GM19468 (cell line): ENCODE results near the gene GRSF1.
"Not testable (repeated sequence)": the region's sequence is repeated elsewhere in the genome, so short reads cannot be mapped to it uniquely, and the experiment has no call there.

ENCODE experiments used
- ATAC-seq: cut with Tn5 transposase; IDR thresholded peaks from one replicate; pipeline ENCODE4 v1.9.1; 2021; ENCODE audit warnings: mild to moderate bottlenecking, moderate library complexity, moderate number of reproducible peaks; ENCODE audit not compliant: unreplicated experiment; ENCODE audit errors: extremely low read depth

Gene GRSF1

DNA sequence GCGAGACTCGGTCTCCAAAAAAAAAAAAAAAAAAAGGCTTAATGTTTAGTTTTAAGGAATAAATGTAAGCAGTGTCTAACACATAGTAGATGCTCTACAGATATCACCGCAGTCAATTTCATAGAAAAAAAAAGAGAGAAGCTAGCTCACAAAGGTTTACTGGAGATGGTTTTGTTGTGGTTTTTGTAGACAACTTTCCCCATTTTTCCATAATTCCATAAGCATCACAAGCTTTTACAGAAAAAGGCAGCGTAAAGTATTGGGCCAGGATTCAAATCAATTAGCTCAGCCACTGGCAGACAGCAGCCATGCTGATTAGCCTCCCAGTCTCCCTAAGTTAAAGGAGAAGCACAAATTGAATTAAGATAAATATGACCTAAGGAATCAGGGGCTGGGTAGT, 1.5 kb downstream of the GRSF1 start:
- no peak for ATAC-seq

DNA sequence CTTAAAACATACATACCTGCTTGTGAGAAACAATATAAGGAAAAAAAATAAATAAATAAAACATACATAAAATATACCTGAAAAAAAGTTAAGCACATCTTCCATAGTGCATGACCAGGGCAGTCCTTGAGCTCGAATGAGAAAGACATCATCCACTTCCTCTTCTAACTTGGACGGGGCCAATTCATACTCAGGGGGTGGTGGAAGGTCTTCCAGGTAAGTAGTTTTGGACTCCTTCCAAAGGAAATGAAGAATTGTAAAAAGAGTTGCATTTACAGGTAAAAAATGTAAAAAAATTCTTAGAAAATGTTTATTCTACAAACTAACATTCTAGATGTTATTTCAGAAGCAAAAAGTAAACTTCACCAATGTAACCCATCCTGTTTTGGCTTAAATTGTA, 3.6 kb downstream of the GRSF1 start:
- no peak for ATAC-seq

DNA sequence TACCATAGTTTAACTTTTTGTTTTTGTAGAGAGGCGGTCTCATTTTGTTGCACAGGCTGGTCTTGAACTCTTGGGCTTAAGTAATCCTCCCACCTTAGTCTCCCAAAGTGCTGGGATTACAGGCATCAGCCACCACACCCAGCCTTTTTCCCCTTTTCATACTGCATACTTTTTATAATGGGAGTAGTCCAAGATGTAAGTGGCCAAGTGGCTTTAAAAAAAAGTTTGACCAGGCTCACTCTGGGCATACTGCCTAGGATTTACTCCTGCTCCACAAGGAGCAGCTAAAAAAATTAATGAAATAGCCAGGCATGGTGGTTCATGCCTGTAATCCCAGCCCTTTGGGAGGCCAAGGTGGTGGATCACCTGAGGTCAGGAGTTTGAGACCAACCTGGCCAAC, 6.0 kb downstream of the GRSF1 start:
- ATAC-seq, result no peak

DNA sequence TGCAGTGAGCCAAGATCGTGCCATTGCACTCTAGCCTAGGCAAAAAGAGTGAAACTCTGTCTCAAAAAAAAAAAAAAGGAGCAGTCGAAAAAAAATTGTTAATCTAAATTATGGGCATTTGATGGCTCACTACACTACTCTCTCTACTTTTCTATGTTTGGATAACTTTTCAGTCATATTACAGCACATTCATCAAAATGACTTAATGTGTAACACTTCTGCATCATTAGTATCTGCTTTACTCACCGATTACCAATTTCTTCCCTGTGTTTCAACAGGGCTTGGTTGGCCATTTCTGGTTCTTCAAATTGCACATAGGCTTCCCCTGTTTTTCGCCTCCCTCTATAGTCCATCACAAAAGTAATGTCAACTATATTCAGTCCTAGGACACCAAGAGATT, 8.4 kb downstream of the GRSF1 start:
- no peak for ATAC-seq

DNA sequence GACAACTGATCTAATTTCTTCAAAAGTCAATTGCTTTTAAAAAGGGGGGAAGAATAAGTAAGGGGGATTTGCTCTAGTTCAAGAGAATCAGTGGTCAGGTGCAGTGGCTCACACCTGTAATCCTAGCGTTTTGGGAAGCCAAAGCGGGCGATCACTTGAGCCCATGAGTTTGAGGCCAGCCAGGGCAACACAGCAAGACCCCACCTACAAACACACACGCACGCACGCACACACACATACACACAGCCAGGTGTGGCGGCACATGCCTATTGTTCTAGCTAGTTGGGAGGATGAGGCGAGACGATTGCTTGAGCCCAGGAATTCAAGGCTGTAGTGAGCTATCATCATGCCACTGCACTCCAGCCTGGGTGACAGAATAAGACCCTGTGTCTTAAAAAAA, 9.6 kb downstream of the GRSF1 start:
- no peak for ATAC-seq

DNA sequence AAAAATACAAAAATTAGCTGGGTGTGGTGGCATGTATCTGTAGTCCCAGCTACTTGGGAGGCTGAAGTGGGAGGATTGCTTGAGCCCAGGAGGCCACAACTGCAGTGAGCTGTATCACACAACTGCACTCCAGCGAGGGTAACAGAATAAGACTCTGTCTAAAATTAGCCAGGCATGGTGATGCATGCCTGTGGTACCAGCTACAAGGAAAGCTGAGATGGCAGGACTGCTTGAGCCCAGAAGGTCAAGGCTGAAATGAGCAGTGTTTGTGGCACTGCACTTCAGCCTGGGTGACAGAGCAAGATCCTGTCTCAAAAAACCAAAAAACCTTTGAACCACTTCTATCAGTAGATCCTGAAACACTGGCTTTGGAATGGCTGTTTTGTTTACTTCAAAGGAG, 10.2 kb downstream of the GRSF1 start:
- no peak for ATAC-seq

DNA sequence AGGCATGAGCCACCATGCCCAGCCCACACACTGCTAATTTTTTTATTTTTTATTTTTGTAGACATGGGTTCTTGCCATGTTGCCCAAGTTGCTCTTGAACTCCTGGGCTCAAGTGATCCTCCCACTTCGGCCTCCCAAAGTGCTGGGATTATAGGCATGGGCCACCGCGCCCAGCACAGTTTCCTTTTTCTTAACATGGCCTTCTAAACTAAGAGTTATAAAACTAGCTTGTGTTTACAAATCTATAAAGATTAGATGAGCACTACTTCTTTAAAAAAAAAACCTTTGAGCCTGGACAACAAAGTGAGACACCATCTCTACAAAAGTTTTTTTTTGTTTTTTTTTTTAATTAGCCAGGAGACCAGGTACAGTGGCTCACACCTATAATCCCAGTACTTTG, 10.7 kb downstream of the GRSF1 start:
- ATAC-seq, result no peak

DNA sequence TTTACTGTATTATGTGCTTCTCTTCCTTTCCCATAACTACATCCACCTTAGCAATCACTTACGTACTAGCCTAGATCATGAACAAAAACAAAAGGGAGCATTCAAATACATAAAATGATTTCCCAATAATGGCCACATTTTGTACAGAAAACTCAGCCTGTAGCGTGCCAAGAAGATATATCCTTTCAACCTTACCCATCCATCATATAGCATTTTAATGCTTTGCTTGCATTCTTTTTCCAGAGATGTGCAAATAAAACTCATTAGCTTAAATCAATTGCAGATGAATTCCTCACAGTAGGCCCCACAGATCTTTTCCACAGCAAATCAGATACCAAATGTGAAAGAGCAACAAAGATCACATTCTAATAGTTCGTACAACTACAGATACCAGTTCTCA, 20.8 kb downstream of the GRSF1 start:
- no peak for ATAC-seq

DNA sequence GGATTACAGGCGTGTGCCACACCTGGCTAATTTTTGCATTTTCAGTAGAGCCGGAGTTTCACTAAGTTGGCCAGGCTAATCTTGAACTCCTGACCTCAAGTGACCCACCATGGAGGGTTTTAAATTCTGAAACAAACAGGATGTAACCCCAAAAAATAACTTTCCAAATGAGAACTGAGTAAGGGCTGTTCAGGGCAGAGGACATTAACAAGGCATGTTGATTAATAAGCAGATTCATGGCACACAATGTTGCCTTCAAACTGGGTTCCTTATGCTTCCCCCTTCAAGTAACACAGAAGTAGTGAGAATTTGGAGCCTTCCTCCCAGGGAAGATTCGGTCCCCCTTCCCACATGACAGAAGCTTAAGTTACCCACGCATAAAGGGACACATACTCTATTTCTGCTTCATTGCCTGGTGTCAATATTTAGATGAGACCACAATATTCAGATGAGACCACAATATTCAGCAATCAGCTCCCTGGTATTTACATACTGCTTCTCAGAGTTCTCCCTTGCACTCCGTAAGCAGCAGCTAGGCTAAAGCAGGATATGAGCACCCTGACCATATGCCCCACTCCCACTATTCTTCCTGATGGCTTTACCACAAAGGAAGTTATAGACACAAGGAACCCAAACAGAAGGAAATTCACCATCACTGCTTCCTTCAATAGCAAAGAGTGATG, 21.4 kb downstream of the GRSF1 start:
- ATAC-seq, result no peak

DNA sequence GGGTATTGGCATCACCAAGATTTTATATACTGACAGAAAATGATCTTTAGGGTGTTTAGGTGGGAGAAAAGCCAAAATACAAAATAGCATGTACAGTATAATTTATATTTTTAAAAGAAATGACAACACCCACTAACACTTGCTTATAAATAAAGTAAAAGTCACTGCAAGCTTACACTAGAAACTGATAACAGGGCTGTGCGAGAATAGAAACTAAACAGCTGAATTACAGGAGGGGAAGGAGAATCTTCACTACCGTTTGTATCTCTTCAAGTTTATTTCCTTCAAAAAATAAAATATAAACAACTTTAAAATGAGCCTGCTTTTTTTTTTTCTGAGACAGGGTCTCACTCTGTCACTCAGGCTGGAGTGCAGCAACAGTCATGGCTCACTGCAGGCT, 22.8 kb downstream of the GRSF1 start:
- no peak for ATAC-seq

DNA sequence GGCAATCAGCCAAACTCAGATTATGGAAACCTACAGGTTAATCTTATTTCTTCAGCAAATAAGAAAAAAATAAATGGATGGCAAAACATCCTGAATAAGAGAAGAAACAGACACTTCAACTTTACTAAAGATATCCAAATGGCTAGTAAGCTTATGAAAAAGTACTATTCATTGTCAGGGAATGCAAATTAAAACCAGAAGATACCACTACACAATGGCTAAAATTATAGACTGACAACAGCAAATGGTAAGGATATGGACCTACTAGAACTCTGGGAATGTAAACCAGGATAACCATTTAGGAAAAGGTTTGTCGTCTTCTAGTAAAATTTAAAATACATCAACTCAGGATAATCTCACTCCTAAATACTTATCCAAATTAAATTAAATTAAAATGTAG, 24.3 kb downstream of the GRSF1 start:
- ATAC-seq, result no peak

DNA sequence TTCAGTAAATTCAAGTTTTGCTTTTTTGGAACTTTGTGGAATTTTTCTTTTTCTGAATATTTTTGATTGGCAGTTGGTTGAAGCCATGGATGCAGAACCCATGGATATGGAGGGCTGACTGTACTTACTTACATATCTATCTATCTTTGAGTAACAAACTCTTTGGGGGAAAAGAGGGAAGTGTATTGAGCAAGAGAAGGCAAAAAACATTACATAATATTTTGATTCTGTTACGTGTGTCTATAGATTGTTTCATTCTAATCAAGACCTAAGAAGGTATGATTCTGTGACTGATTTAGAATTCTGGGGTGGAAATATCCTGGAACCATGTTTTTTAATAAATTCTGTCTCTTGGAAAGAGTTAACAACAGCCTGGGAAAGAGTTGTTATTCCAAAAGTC, 31.5 kb downstream of the GRSF1 start:
- no peak for ATAC-seq

DNA sequence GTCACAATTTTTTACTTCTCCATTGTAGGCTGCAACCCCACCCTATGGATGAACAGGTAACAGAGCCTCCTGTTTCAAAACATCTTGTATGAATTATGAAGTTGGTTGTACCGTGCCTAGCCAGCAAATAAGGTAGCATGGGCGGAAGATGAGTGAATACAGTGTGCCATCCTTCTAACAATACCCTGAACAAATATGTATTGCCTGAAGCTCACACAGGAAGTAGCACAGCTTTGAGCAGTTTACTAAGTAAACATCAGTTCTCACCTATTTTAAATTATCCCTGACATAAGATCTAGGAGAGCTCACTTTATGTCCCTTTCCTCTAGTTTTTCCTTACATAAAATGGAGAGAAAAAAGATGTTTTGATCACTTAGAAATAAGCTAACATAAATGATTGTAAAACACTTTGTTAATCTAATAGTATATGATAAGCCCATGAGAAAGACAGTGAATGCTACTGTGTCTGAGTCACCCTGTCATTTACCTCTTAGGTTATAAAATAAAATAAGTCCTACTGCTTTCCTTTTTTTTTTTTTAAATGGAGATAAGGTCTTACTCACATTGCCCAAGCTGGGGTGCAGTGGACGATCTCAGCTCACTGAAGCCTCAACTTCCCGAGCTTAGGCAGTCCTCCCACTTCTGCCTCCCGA, 36.6 kb downstream of the GRSF1 start:
- no peak for ATAC-seq

DNA sequence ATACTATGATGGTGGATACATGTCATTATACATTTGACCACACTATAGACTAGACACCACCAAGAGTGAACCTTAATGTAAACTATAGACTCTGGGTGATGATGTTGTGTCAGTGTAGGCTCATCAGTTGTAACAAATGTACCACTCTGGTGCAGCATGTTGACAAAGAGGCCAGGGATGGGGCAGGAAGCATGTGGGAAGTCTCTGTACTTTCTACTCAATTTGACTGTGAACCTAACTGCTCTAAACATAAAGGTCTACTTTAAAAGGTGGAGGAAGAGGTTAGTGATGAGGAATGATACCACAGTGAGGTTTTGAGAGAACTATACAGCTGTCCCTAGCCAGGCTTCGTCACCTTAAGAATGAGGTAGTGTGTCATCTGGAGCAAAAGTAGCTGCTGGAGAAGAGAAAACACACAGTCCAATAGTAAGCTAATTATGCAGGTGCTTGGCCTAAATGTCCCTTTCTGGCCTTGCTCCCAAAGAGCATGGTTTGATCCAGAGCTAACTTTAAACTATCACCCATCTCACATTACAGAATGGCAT, 38.4 kb downstream of the GRSF1 start:
- ATAC-seq, result no peak

DNA sequence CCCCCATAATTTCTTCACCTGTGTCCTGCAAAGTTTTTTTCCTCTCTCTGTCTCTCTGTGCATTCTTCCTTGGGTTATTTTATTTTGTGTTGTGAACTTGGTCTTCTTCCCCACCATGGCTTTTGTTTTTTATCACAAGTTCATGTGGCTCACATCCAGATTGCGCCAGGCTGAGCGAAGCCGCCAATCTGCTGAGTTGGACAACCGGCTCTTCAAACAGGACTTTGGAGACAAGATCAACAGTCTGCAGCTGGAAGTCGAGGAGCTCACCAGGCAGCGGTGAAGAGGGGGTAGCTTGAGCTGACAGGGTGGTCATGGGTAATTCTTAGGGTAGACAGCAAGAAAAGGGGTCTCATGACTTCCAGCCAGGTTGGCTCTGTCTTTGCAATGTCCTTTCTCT, 46.1 kb downstream of the GRSF1 start:
- ATAC-seq, result no peak

DNA sequence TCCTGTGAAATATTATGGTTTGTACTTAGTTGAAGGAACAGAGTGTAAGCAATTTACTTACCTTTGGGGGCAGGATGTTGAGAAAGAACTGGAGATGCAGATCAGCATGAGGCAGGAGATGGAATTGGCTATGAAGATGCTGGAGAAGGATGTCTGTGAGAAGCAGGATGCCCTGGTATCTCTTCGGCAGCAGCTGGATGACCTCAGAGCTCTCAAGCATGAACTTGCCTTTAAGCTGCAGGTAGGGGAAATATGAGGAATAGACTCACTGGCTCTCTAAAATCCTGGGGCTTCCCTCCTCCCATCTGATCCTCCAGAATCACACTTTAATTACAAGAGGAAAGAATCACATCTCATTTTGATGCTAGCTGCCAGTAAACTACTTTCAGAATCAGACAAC, 51.0 kb downstream of the GRSF1 start:
- ATAC-seq, result no peak

DNA sequence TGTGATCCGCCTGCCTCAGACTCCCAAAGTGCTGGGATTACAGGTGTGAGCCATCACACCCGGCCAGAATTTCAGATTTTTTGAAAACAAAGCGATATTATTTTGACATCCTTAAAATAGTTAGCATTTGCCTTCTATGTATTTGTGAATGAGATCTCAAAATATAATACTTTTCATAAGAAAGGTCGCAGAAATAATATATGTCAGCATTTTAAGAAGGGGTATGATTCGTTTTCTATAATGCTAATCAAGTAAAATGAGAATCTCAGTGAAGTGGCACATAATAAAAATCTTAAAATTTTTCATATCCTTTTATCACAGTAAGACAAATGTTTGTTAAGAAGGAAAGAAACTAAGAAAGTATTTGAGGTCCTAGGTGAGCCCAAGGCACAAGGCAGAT, 52.2 kb downstream of the GRSF1 start:
- no peak for ATAC-seq

DNA sequence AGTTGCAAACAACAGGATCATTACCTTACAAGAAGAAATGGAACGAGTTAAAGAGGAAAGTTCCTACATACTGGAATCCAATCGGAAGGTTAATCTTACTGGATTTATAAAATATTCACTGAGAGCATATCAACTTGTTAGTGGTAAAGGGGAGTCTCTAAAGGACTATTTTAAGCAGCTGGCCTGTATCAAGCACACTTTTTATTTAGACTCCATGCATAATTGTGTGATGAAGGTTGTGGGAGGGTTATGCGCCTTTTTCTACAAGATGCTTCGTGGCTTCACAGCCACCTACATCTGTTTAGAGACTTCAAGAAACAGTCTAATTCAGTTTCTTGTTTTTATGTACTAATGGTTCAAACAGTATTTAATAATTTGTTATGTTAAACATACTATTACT, 56.6 kb downstream of the GRSF1 start:
- no peak for ATAC-seq

DNA sequence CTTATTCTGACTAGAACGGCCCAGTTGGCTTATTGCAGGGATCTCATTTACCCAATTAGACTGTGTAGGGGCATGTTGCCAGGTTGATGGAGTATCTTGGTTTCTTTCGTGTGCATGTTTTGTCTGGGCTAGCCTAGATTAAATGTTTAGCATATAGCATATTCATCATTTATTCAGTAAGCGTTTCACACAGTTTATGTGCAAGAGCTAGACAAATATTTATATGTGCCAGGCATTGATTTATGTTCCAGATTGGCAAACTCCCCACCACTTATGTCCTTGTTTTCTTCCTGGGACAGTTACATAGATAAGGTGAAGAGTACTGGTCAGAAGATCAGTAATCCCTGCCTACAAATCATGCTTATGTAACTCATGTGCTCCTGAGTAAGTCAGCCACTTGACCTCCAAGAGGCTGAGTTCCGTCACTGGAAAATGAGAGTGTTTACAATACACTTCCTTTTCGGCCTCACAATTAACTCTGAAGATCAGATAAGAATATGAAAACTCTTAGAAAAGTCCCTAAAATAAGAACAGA, 60.7 kb downstream of the GRSF1 start:
- ATAC-seq, result no peak

DNA sequence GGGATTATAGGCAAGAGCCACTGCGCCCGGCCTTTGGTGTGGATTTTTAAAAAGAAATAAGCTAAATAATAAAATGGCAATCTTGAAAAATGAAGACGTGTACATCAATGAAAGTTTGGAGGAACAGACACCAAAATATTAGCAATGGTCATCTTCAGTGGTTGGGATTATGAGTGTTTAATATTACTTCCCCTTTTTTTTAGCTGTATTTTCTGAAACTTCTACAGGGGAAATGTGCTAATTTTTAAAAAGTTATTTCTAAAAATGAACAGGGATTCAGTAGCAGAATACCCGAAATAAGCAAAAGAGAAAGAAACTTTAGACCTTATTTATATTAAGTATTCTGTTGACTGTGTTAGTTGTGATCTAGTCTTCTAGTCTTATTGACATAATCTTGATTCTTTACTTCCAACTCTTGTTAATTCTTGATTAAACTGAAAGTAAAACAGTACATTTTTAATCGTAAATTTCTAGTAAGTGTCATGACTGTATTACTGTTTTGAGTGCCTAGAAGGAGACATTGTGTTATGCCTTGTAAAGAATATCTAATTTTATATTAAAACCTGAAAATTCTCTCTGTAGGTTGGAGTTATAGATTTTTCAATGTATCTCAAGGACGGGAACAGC, 66.6 kb downstream of the GRSF1 start:
- ATAC-seq, result peak; percentile 38

DNA sequence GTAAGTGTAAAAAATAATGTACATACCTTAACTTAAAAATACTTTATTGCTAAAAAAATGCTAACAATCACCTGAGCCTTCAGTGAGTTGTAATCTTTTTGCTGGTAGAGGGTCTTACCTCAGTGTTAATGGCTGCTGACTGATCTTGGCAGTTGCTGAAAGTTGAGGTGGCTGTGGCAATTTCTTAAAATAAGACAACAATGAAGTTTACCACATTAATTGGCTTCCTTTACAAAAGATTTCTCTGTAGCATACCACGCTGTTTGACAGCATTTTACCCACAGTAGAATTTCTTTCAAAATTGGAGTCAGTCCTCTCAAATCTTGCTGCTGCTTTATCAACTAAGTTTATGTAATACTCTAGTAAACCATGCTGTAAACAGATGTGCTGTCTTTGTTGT, 70.3 kb downstream of the GRSF1 start:
- ATAC-seq, result not testable (repeated sequence)
